Activated naive CD8-positive, alpha-beta T cell (primary cell): ENCODE data around the gene PRR20A.
"Not testable (repeated sequence)": the region's sequence is repeated elsewhere in the genome, so short reads cannot be mapped to it uniquely, and the experiment has no call there.

Source experiments
- H3K27ac Mint-ChIP-seq: one replicate; pipeline ENCODE4 v1.8.0; 2021; ENCODE audit warnings: mixed read lengths
- H3K27me3 Mint-ChIP-seq: one replicate; pipeline ENCODE4 v1.8.0; 2021; ENCODE audit warnings: mixed read lengths
- H3K36me3 Mint-ChIP-seq: one replicate; pipeline ENCODE4 v1.8.0; 2021; ENCODE audit warnings: mixed read lengths
- H3K4me1 Mint-ChIP-seq: one replicate; pipeline ENCODE4 v1.8.0; 2021; ENCODE audit warnings: low read depth, mixed read lengths
- H3K4me3 Mint-ChIP-seq: one replicate; pipeline ENCODE4 v1.8.0; 2021; ENCODE audit warnings: mild to moderate bottlenecking, mixed read lengths
- H3K9me3 Mint-ChIP-seq: one replicate; pipeline ENCODE4 v1.8.0; 2021; ENCODE audit warnings: low read depth, mixed read lengths

The PRR20A gene

GRCh38 chr13:57140235-57140968 is at the start of gene PRR20A:
Gene PRR20A (plus strand): TSS chr13:57140918. CDS start chr13:57141305, 387 bp downstream.
- H3K27ac Mint-ChIP-seq, H3K4me3 Mint-ChIP-seq, H3K4me1 Mint-ChIP-seq, H3K36me3 Mint-ChIP-seq, H3K27me3 Mint-ChIP-seq, H3K9me3 Mint-ChIP-seq: not testable (repeated sequence)

GRCh38 chr13:57114945-57115344 is 25.8 kb upstream of the PRR20A start:
- Mint-ChIP-seq H3K27ac (no peak overlapping the region), H3K4me3 (no peak overlapping the region), H3K9me3 (peaks cover 18% of the 10 kb centered on the region), H3K36me3 (no peaks in the 10 kb centered on the region), H3K4me1 (no peaks in the 10 kb centered on the region), H3K27me3 (no peaks in the 10 kb centered on the region)

DNA sequence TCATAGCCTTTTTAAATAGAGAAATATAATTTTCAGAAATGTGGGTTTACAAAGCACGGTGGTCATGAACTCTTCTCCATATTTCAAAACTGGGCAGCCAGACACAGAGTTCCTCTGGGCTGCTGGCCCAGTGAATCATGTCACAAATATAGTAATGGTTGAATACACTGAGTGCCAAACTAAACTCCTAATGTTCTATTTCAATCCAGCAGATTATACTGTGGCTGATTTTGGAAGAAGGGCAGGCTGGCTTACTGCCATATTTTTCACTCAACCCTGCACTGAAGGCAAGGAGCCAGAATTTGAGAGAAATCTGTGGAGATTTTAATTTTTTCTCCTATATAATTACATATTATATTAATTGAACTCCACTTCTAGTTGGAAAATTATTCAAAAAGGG is 17.0 kb upstream of the PRR20A start:
- H3K27ac Mint-ChIP-seq, result no peak overlapping the region

GRCh38 chr13:57128909-57129308 is 11.8 kb upstream of the PRR20A start:
- H3K36me3 Mint-ChIP-seq, result no peaks in the 10 kb centered on the region
- no peaks in the 10 kb centered on the region for H3K27me3 Mint-ChIP-seq
- peaks cover 4% of the 10 kb centered on the region for H3K9me3 Mint-ChIP-seq
- no peaks in the 10 kb centered on the region for H3K4me1 Mint-ChIP-seq
- H3K27ac Mint-ChIP-seq, result no peak overlapping the region
- H3K4me3 Mint-ChIP-seq, result no peak overlapping the region

More for the DNA sequence above, 17.0 kb upstream of the PRR20A start:
- peaks cover 7% of the 10 kb centered on the region for H3K9me3 Mint-ChIP-seq
- H3K4me3 Mint-ChIP-seq, result no peak overlapping the region
- H3K36me3 Mint-ChIP-seq, result no peaks in the 10 kb centered on the region
- no peaks in the 10 kb centered on the region for H3K4me1 Mint-ChIP-seq
- no peaks in the 10 kb centered on the region for H3K27me3 Mint-ChIP-seq

DNA sequence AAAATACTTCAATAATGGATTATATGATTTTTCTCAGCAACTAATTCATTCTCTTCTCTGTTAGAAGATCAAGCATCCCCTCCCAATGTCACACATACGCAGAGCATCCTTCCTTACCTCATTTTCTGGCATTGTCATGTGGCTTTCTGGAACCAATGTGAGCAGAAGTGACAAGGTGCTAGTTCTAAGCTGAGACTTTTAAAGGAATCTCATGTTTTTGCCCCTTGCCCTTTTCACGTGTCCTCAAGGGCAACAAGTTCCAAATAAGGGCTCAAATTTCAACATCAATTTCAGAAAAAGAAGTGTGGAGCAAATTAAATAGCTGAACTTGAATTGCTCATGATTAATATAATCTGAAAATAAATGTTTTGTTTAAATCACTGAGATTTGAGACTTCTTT is 4.6 kb upstream of the PRR20A start:
- no peaks in the 10 kb centered on the region for H3K27me3 Mint-ChIP-seq
- H3K9me3 Mint-ChIP-seq, result no peaks in the 10 kb centered on the region
- no peaks in the 10 kb centered on the region for H3K36me3 Mint-ChIP-seq
- no peak overlapping the region for H3K4me3 Mint-ChIP-seq
- no peaks in the 10 kb centered on the region for H3K4me1 Mint-ChIP-seq
- no peak overlapping the region for H3K27ac Mint-ChIP-seq

GRCh38 chr13:57137585-57137984 is 3.1 kb upstream of the PRR20A start:
- H3K27ac Mint-ChIP-seq, result no peak overlapping the region
- H3K4me1 Mint-ChIP-seq, result no peaks in the 10 kb centered on the region
- H3K27me3 Mint-ChIP-seq, result no peaks in the 10 kb centered on the region
- H3K9me3 Mint-ChIP-seq, result no peaks in the 10 kb centered on the region
- no peaks in the 10 kb centered on the region for H3K36me3 Mint-ChIP-seq
- no peak overlapping the region for H3K4me3 Mint-ChIP-seq

- Mint-ChIP-seq H3K27ac (no peak overlapping the region), H3K4me3 (no peak overlapping the region), H3K9me3 (no peaks in the 10 kb centered on the region), H3K4me1 (no peaks in the 10 kb centered on the region), H3K36me3 (no peaks in the 10 kb centered on the region), H3K27me3 (no peaks in the 10 kb centered on the region)
Measured at GRCh38 chr13:57138988-57139387, 1.7 kb upstream of the PRR20A start.

DNA sequence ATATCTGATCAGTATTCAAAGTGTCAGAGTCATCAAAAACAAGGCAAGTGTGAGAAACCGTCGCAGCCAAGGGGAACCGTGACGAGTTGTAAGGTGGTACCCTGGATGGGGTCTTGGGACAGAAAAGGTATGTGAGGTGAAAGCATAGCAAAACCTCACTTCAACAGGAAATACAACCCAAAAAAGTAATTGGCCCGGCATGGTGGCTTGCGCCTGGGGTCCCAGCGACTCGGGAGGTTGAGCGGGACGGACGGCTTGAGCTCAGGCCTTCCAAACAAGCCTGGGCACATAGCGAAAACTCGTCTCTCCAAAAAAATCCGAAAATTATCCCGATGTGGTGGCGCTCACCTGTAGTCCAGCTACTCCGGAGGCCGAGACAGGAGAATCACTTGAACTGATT is 937 bp upstream of the PRR20A start:
- not testable (repeated sequence) for H3K9me3 Mint-ChIP-seq, H3K36me3 Mint-ChIP-seq, H3K4me1 Mint-ChIP-seq, H3K27me3 Mint-ChIP-seq, H3K4me3 Mint-ChIP-seq, H3K27ac Mint-ChIP-seq

DNA sequence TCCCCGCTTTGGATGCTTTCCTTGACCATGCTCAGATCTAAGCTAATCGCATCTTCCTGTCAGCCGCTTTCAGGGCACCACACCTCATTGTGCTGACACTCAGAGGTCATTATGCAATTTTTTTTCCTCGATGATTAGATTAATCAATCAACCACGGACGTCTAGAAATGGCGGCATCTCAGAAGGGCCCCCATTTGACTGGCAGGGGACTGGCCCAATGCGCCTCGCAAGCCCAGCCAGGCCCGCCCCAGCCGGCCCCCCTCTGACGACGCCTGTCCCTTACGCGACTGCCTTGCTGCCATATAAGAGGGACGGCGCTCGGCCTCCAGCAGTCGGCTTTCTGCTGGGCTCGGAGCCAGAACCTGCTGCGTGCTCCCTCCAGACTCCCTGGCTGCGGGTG is 6.5 kb downstream of the PRR20A start, which contains the start of gene PRR20B:
Gene PRR20B, plus strand, starts transcription at position 301 of the 400 bp plus-strand sequence. CDS start 387 bp downstream, outside the sequence.
- H3K27ac Mint-ChIP-seq, H3K36me3 Mint-ChIP-seq, H3K4me3 Mint-ChIP-seq, H3K9me3 Mint-ChIP-seq, H3K4me1 Mint-ChIP-seq, H3K27me3 Mint-ChIP-seq: not testable (repeated sequence)

GRCh38 chr13:57148106-57148505 is 7.4 kb downstream of the PRR20A start:
- not testable (repeated sequence) for H3K36me3 Mint-ChIP-seq, H3K27ac Mint-ChIP-seq, H3K4me3 Mint-ChIP-seq, H3K9me3 Mint-ChIP-seq, H3K4me1 Mint-ChIP-seq, H3K27me3 Mint-ChIP-seq

- H3K27ac Mint-ChIP-seq, H3K4me1 Mint-ChIP-seq, H3K4me3 Mint-ChIP-seq, H3K36me3 Mint-ChIP-seq, H3K9me3 Mint-ChIP-seq, H3K27me3 Mint-ChIP-seq: not testable (repeated sequence)
Measured at GRCh38 chr13:57153761-57154160, 13.0 kb downstream of the PRR20A start, which contains the start of gene PRR20C. Gene PRR20C (plus strand): TSS chr13:57154061. CDS start chr13:57154448, 387 bp downstream.

- not testable (repeated sequence) for H3K4me3 Mint-ChIP-seq, H3K27me3 Mint-ChIP-seq, H3K9me3 Mint-ChIP-seq, H3K27ac Mint-ChIP-seq, H3K36me3 Mint-ChIP-seq, H3K4me1 Mint-ChIP-seq
Measured at GRCh38 chr13:57160332-57160731, 19.6 kb downstream of the PRR20A start, which contains the start of gene PRR20D. Gene PRR20D (plus strand): TSS chr13:57160632. CDS start chr13:57161019, 387 bp downstream.

DNA sequence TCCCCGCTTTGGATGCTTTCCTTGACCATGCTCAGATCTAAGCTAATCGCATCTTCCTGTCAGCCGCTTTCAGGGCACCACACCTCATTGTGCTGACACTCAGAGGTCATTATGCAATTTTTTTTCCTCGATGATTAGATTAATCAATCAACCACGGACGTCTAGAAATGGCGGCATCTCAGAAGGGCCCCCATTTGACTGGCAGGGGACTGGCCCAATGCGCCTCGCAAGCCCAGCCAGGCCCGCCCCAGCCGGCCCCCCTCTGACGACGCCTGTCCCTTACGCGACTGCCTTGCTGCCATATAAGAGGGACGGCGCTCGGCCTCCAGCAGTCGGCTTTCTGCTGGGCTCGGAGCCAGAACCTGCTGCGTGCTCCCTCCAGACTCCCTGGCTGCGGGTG is 26.2 kb downstream of the PRR20A start, which contains the start of gene PRR20E:
Gene PRR20E, plus strand, starts transcription at position 301 of the 400 bp plus-strand sequence. CDS start 387 bp downstream, outside the sequence.
- H3K4me3 Mint-ChIP-seq, H3K27ac Mint-ChIP-seq, H3K27me3 Mint-ChIP-seq, H3K36me3 Mint-ChIP-seq, H3K4me1 Mint-ChIP-seq, H3K9me3 Mint-ChIP-seq: not testable (repeated sequence)

DNA sequence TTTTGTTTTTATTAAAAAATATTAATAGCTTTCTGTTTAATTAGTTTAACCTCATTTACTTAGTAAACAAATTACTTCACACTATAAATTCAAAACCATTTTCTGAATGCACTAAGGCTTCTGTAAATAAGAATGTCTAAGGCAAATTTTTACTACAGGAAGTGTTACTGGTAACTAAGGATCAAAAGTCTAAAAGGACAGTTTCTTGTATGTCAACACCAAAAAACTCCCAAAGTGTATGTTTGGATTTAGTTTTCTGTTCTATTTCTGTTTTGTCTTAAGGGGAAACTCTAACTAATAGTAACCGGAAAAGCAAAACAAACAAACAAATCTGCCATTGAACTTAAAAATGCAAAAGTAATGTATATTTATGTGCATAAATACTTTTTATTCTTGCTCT is 50.9 kb downstream of the PRR20A start:
- Mint-ChIP-seq H3K4me3 (no peak overlapping the region), H3K27me3 (no peaks in the 10 kb centered on the region), H3K36me3 (no peaks in the 10 kb centered on the region), H3K4me1 (no peaks in the 10 kb centered on the region), H3K27ac (no peak overlapping the region), H3K9me3 (peaks cover 13% of the 10 kb centered on the region)
